ENCODE results near the gene MRPL11. TPM values are rescaled to one million over a fixed set of nuclear protein-coding genes. Genes with fewer than 3 reads are reported as not detected.

Gene MRPL11
- total RNA-seq, 1 experiment from 2014 or later, result 97.9 TPM

DNA sequence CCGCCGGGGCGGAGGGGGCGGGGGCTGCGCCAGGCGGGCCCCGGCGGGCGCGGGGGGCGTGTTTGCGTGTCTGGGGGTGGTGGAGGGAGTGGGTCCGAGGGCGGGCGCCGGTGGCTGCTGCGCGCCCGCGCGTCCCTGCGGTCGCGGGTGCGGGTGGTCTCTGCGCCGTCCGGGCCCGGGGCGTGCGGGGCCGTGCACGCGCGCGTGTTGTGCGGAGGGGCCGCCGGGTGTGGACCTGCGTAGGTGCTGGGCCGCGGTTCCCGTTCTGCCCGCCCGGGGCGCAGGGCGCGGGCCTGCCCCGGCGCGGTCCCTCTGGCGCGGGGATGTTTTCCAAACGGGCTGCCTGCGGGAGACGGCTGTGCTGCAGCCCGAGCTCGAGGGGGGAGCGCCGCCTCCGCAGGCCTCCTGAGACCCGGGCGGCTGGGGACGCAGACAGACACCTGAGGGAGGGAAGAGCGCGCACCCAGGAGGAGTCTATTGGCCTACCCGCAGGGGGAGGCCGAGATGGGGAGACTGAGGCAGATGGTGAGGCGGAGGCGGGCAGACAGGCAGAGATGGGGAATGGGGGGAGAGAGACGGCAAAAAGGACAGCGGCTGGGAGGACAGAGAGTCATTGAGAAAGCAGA is 28.5 kb upstream of the MRPL11 start:
- CTCF ChIA-PET, result interaction anchor here (0.9 to 1.3 kb wide), 4 partner anchors 12 to 58 kb away, joined by 3 to 17 read pairs (median 8); partner anchors contain the start of genes DPP3 and MRPL11
- no TSS peak for BruUV-seq (replicated peaks)
- no peak for TF ChIP-seq EZH2 (IDR thresholded peaks at IDR 0.05; ENCODE audit: borderline replicate concordance, low read depth, low read length, poor library complexity, severe bottlenecking)
- TF ChIP-seq, protein P1, sequence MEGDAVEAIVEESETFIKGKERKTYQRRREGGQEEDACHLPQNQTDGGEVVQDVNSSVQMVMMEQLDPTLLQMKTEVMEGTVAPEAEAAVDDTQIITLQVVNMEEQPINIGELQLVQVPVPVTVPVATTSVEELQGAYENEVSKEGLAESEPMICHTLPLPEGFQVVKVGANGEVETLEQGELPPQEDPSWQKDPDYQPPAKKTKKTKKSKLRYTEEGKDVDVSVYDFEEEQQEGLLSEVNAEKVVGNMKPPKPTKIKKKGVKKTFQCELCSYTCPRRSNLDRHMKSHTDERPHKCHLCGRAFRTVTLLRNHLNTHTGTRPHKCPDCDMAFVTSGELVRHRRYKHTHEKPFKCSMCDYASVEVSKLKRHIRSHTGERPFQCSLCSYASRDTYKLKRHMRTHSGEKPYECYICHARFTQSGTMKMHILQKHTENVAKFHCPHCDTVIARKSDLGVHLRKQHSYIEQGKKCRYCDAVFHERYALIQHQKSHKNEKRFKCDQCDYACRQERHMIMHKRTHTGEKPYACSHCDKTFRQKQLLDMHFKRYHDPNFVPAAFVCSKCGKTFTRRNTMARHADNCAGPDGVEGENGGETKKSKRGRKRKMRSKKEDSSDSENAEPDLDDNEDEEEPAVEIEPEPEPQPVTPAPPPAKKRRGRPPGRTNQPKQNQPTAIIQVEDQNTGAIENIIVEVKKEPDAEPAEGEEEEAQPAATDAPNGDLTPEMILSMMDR (conservative IDR thresholded peaks at IDR 0.05; ENCODE audit: low read depth, low read length), result peak; percentile 33; the same call in 1 of the 2 replicates
- POLR2A ChIA-PET (ENCODE audit: low non-redundant PET), result interaction anchor here (0.9 to 1.0 kb wide), 3 partner anchors 13 to 154 kb away, joined by 3 to 4 read pairs (median 4); partner anchors contain the start of gene DPP3
- no peaks in the 10 kb centered on the region for H3K27me3 ChIP-seq (replicated peaks; ENCODE audit: insufficient read depth, low read depth, low read length, poor library complexity)
- H3K27ac ChIP-seq (ENCODE audit: low read depth, low read length, poor library complexity, severe bottlenecking), result peak overlapping the region; percentile 70
- no peaks in the 10 kb centered on the region for H3K4me1 ChIP-seq (ENCODE audit: insufficient read depth, low read length, poor library complexity, severe bottlenecking)
- H3K4me3 ChIP-seq (ENCODE audit: low read depth, low read length, poor library complexity, severe bottlenecking), result peak overlapping the region; percentile 67
- H3K9me3 ChIP-seq (ENCODE audit: low read depth, low read length, poor library complexity, severe bottlenecking), result no peaks in the 10 kb centered on the region
- DNase-seq (ENCODE audit: low spot score), result peak; percentile 63
- intact Hi-C loops (cut with micrococcal nuclease; ENCODE audit: unreplicated experiment), result no loop called here
- H3K36me3 ChIP-seq (ENCODE audit: insufficient read depth, low read length, poor library complexity, severe bottlenecking), result no peaks in the 10 kb centered on the region

GRCh38 chr11:66466225-66467033 is 27.8 kb upstream of the MRPL11 start, which contains the start of gene PELI3:
Gene PELI3, plus strand, starts transcription at chr11:66466905. Its CDS starts 1,224 bp downstream, at chr11:66468129.
- CTCF ChIA-PET, result interaction anchor here (0.6 to 1.3 kb wide), 8 partner anchors 13 to 916 kb away, joined by 3 to 17 read pairs (median 4); partner anchors contain the start of genes DPP3 and MRPL11
- Histone ChIP-seq H3K36me3 (ENCODE audit: insufficient read depth, low read length, poor library complexity, severe bottlenecking) (no peaks in the 10 kb centered on the region), H3K27ac (ENCODE audit: low read depth, low read length, poor library complexity, severe bottlenecking) (peak within 1 kb of the TSS; percentile 70), H3K4me3 (ENCODE audit: low read depth, low read length, poor library complexity, severe bottlenecking) (peak within 1 kb of the TSS; percentile 67), H3K4me1 (ENCODE audit: insufficient read depth, low read length, poor library complexity, severe bottlenecking) (no peaks in the 10 kb centered on the region), H3K9me3 (ENCODE audit: low read depth, low read length, poor library complexity, severe bottlenecking) (no peaks in the 10 kb centered on the region), H3K27me3 (replicated peaks; ENCODE audit: insufficient read depth, low read depth, low read length, poor library complexity) (no peaks in the 10 kb centered on the region)
- BruUV-seq (replicated peaks), result no TSS peak
- peak; percentile 95 for DNase-seq (ENCODE audit: low spot score)
- TF ChIP-seq, protein P1 (conservative IDR thresholded peaks at IDR 0.05; ENCODE audit: low read depth, low read length), result no peak
- TF ChIP-seq EZH2 (IDR thresholded peaks at IDR 0.05; ENCODE audit: borderline replicate concordance, low read depth, low read length, poor library complexity, severe bottlenecking), result no peak
- POLR2A ChIA-PET (ENCODE audit: low non-redundant PET), result interaction anchor here (0.5 to 1.0 kb wide), 6 partner anchors 10 to 319 kb away, joined by 3 to 8 read pairs (median 4); partner anchors contain the start of gene DPP3
- intact Hi-C loops (cut with micrococcal nuclease; ENCODE audit: unreplicated experiment), result no loop called here

DNA sequence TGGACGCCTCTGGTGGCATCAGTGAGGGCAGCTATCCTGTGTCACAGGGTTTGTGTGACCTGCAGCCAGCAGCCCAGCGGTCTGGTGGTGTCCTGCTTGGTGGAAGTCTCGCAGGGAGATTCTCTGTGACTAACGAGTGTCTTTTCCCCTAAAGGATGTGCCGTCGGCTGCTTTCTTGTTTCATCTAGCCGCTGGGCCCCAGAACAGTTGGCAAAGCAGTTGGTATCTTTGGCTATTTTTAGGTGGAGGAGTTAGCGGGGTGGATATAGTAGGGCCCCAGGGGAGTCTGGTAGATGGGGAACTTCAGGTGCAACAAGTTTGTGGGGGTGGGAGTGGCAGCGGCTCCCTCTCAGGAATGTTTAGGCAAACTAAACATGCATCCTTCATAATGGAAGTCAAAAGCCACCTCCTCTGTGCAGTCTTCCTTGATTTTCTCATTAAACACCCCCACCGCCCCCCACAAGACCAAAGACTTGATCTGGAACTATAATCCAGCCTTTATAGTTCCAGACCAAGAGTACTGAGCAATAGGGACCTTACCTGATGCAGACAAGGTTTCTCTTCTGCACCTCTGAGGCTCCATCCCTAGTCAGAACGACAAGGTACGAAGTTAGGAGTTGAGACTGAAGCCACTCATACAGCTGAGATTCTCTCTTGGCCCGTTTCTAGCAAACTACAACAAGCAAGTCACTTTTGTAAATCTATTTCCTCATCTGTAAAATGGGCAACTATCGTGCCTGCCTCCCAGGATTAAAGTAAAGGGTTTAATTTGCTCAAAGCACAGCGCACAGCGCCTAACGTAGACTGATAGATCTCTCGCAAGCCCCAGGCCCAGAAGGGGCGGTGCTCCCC is 27.0 kb upstream of the MRPL11 start:
- no peak for DNase-seq (ENCODE audit: low spot score)
- Histone ChIP-seq H3K9me3 (ENCODE audit: low read depth, low read length, poor library complexity, severe bottlenecking) (no peaks in the 10 kb centered on the region), H3K4me3 (ENCODE audit: low read depth, low read length, poor library complexity, severe bottlenecking) (peak overlapping the region; percentile 67), H3K27ac (ENCODE audit: low read depth, low read length, poor library complexity, severe bottlenecking) (peak overlapping the region; percentile 70), H3K27me3 (replicated peaks; ENCODE audit: insufficient read depth, low read depth, low read length, poor library complexity) (no peaks in the 10 kb centered on the region), H3K36me3 (ENCODE audit: insufficient read depth, low read length, poor library complexity, severe bottlenecking) (no peaks in the 10 kb centered on the region), H3K4me1 (ENCODE audit: insufficient read depth, low read length, poor library complexity, severe bottlenecking) (no peaks in the 10 kb centered on the region)
- ChIA-PET CTCF (interaction anchor here (1.3 kb wide), 1 partner anchor 13 kb away, joined by 12 read pairs; no protein-coding TSS in a partner anchor), POLR2A (ENCODE audit: low non-redundant PET) (no interaction called here)
- intact Hi-C loops (cut with micrococcal nuclease; ENCODE audit: unreplicated experiment), result no loop called here
- TF ChIP-seq, protein P1 (conservative IDR thresholded peaks at IDR 0.05; ENCODE audit: low read depth, low read length), result no peak
- no peak for TF ChIP-seq EZH2 (IDR thresholded peaks at IDR 0.05; ENCODE audit: borderline replicate concordance, low read depth, low read length, poor library complexity, severe bottlenecking)
- BruUV-seq (replicated peaks), result no TSS peak
